C4-2B (cell line): ENCODE measurements around the gene ITIH2.

Source experiments
- H3K27ac ChIP-seq: fragments of 450-650 bp; 2 replicates; pipeline ENCODE4 v1.5.1; 2017
- ZFX ChIP-seq: fragments of 450-650 bp; IDR thresholded peaks from 2 replicates; pipeline ENCODE4 v1.6.1; 2017
- TF ChIP-seq, protein P1 (sequence below): fragments of 450-650 bp; conservative IDR thresholded peaks from 2 replicates; pipeline ENCODE4 v1.5.1; 2017; ENCODE audit warnings: mild to moderate bottlenecking

The ITIH2 gene

DNA sequence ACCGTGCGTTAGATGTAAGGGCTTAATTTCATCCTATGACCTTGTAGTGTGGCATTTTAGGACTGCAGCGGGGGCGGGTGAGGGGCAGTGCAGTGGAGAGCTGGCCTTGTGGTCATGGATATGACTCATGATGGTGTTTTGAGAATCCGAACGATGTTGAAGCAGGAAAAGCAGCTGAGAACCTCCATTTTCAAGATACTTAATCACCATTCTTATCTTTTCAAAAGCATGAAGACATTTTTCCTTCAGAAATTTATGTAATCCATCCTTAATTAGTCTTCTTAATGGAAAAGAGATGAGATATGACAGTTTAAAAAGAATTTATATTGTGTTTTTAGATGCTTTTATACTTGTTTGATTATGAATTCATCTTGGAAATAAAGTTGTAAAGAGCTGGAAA, 94.5 kb downstream of the ITIH2 start:
- no peak for TF ChIP-seq ZFX
- TF ChIP-seq, protein P1, sequence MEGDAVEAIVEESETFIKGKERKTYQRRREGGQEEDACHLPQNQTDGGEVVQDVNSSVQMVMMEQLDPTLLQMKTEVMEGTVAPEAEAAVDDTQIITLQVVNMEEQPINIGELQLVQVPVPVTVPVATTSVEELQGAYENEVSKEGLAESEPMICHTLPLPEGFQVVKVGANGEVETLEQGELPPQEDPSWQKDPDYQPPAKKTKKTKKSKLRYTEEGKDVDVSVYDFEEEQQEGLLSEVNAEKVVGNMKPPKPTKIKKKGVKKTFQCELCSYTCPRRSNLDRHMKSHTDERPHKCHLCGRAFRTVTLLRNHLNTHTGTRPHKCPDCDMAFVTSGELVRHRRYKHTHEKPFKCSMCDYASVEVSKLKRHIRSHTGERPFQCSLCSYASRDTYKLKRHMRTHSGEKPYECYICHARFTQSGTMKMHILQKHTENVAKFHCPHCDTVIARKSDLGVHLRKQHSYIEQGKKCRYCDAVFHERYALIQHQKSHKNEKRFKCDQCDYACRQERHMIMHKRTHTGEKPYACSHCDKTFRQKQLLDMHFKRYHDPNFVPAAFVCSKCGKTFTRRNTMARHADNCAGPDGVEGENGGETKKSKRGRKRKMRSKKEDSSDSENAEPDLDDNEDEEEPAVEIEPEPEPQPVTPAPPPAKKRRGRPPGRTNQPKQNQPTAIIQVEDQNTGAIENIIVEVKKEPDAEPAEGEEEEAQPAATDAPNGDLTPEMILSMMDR, result no peak
- no peak overlapping the region for H3K27ac ChIP-seq
